Hepatocyte (in vitro differentiated cells): ENCODE results near the gene OLFML1.

ENCODE experiments used
- CTCF ChIP-seq: fragments of 200-600 bp; sonication (generic); IDR thresholded peaks from 2 replicates; pipeline ENCODE4 v1.5.1; 2016; ENCODE audit warnings: antibody characterized with exemption, mild to moderate bottlenecking; ENCODE audit not compliant: poor library complexity
- EZH2phosphoT487 ChIP-seq: fragments of 200-600 bp; sonication (generic); IDR thresholded peaks from one replicate; pipeline ENCODE4 v1.6.1; 2018; ENCODE audit warnings: antibody characterized with exemption, mild to moderate bottlenecking, low read depth, moderate library complexity; ENCODE audit not compliant: unreplicated experiment, severe bottlenecking

GRCh38 chr11:7552666-7553065, 67.4 kb downstream of the OLFML1 start:
- TF ChIP-seq EZH2phosphoT487 (no peak), CTCF (no peak)
